ENCODE measurements around the gene BATF3.

DNA sequence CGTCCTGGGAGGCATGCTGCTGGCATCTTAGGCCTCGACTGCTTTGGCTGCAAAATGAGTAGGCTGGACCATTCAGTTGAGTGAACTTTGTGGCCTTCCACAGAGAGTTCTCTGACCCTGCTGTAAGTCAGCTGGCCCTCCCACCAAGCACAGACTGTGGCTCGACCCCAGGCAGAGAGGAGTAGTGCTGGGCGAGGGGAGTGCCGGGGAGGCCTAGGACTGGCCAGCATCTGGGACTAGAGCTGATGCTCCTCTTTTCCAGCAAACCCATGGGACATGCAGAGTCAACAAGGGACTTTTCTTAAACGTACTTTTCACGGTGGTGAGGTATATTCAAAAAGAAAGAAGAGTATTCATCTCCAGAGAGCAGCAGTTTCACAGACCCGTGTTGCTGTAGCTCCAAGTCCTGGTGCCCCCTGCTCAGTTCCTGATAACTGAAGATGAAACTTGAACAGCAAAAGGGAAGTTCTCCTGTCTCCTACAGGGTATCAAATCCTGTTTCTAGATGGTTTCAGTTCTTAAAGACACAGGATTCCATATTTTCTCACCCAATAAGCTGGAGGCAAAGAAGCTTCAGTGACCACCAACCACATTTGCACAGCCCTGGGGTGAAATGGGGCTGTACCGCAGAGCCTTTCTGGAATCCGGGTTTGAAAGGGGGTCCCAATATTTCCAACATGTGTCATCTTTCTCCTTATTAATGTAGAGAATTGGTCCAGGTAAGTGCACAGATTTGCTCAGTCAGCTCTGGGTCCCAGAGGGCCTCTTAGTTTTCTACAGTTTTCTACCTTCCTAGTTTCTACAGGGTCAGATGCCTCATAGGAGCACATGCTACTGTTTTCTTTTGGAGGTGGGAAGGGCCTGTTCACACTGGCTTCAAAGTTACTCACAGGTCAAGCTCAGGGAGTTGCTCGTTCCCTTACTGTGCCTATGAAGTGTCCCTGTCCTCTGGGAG is 20.9 kb downstream of the BATF3 start:
- TF ChIP-seq, protein P1, sequence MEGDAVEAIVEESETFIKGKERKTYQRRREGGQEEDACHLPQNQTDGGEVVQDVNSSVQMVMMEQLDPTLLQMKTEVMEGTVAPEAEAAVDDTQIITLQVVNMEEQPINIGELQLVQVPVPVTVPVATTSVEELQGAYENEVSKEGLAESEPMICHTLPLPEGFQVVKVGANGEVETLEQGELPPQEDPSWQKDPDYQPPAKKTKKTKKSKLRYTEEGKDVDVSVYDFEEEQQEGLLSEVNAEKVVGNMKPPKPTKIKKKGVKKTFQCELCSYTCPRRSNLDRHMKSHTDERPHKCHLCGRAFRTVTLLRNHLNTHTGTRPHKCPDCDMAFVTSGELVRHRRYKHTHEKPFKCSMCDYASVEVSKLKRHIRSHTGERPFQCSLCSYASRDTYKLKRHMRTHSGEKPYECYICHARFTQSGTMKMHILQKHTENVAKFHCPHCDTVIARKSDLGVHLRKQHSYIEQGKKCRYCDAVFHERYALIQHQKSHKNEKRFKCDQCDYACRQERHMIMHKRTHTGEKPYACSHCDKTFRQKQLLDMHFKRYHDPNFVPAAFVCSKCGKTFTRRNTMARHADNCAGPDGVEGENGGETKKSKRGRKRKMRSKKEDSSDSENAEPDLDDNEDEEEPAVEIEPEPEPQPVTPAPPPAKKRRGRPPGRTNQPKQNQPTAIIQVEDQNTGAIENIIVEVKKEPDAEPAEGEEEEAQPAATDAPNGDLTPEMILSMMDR (IDR thresholded peaks at IDR 0.05): no peak
- TF ChIP-seq POLR2A (IDR thresholded peaks at IDR 0.05): no peak
